ENCODE data around the gene NRIP1.
"Not testable (repeated sequence)": the region's sequence is repeated elsewhere in the genome, so short reads cannot be mapped to it uniquely, and the experiment has no call there.

The NRIP1 gene

DNA sequence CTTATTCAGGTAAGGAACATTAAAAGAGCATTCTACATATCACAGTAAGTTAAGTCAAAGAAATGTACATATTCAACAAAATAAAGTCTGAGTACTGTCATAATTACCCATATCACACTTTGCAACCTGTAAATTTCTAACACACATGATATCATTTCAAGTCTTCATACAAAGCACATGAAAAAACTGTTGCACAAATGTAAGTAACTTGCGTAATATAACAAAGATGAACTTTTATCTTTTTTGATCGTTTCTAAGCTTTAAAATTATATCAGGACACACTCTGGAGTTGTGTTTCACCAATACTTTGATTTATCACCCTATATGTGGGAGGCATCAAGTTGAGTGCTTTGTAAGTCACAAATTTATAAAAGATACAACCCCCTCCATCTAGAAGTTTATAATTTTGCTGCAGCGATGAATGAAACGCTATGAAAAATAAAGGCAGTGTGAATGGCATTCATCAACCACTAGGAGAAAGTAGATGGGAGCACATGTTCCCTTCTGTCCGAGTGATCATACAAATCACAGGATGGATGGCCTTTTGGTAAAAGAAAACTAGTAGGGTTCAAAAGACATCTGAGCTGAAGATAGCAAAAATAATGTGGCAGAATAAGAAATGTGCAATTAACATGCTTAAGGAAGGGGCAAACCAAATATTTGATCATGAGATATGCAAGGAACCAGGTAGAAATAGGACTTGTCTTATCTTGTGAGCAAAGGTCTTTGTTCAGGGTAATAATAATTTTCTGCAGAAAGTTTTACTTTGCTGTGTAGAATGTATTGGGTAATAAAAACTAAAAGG lies 27.5 kb downstream of the NRIP1 start:
- DNase-seq = no peak

DNA sequence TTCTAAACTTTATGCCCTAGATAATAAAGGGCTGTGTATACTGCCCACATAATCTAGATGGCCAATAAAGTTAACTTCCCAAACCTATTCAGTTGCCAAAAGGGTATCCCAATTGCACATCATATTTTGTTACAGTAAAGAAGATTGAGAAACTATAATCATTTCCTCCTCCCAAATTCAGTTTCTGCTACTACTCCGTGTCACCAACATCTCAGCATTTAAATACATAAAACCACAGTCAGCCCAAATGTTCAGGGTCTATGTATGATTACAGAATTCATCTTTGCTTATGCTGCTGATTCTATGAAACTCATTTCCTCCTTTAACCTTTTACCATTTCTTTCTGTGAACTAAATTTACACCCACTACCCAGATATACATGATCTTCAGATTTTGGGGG lies 28.6 kb downstream of the NRIP1 start:
- no peak for DNase-seq

DNA sequence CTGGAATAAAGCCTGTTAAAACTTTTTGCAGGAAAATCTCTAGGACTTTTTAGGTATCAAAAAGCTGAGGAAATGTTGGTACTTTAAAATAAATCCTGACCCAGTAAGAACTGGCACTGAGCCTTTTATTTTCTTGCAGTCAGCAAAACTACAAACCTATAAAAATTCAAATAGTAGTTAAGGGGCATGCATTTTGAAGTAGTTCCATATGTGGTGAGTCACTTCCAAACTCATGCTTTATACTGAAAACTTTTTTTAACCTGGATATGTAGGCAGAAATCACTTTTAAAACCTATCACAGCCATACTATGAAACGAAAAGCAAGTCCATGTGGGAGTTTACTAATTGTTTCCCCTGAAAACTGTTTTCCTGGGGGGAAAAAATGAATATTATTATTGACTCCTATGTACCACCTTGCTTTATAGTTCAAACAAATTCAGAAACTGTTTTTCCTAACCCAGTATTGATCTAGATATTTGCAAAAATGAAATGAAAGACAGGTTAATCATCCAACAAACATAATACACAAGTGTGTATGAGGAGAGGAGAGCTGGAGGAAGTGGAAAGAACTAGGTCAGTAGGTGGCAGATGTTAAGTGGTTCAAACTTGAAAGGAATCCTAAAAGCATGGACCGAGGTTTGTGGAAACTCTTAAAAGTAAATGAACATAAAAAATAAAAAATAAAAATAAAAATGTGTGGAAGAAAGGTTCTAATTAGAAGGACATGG lies 30.5 kb downstream of the NRIP1 start:
- DNase-seq = no peak

DNA sequence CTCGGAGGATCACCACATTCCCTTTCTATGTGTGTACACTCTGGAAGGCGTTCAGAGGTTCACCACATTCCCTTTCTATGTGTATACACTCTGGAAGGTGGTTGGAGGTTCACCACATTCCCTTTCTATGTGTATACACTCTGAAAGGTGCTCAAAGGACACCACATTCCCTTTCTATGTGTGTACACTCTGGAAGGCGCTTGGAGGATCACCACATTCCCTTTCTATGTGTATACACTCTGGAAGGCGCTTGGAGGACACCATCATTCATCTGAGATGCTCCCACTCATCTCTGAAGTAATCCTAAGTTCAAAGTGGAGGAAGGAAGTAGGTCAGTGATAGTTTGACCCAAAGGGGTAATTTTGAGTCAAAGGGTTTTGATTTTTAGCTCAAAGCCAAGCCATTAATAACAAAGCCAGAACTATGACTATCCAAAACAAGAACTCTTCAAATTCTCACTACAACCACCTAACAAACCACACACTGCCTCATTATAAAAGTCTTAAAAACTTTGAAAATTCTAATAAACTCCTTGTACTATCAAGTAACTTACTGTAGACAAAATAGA lies 32.9 kb downstream of the NRIP1 start:
- no peak for DNase-seq

DNA sequence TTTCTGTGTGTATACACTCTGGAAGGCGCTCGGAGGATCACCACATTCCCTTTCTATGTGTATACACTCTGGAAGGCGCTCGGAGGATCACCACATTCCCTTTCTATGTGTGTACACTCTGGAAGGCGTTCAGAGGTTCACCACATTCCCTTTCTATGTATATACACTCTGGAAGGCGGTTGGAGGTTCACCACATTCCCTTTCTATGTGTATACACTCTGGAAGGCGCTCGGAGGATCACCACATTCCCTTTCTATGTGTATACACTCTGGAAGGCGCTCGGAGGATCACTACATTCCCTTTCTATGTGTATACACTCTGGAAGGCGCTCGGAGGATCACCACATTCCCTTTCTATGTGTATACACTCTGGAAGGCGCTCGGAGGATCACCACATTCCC lies 33.4 kb downstream of the NRIP1 start:
- DNase-seq = not testable (repeated sequence)

DNA sequence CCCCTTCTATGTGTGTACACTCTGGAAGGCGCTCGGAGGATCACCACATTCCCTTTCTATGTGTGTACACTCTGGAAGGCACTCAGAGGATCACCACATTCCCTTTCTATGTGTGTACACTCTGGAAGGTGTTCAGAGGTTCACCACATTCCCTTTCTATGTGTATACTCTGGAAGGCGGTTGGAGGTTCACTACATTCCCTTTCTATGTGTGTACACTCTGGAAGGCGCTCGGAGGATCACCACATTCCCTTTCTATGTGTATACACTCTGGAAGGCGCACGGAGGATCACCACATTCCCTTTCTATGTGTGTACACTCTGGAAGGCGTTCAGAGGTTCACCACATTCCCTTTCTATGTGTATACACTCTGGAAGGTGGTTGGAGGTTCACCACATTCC lies 33.9 kb downstream of the NRIP1 start:
- not testable (repeated sequence) for DNase-seq

DNA sequence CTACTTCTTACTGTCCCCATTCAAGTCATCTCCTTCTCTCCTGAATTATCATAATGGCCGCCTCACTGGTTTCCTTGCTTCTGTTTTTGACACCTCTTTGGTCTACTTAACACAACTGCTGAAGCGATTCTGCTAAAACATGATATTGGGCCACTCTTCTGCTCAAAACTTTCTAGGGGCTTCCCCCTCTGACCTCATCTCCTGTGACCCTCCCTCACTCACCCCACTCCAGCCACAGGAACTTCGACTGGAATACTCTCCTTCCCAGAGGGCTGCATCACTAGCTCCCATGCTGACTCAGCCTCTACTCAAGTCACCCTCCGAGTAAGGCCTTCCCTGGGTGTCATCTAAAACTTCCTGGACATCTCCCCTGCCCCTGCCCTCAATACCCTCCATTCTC lies 35.7 kb downstream of the NRIP1 start:
- no peak for DNase-seq

DNA sequence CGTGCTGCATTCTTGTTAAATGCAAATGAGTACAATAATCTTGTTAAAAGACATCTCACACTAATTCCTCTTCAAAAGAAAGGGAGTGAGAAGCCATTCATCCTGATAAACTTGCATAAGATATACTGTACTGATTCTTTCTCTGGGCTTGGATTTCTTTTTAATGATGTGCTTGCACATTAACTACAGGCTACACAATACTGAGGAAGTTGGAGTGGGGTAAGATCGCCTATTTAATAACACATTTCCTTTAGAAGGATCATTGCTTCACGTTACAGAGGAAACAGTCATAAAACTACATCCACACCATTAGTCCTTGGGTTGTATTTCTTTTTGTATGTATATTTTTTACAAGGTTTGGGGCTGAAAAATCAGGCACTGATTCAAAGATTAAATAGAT lies 36.6 kb downstream of the NRIP1 start:
- DNase-seq = no peak

DNA sequence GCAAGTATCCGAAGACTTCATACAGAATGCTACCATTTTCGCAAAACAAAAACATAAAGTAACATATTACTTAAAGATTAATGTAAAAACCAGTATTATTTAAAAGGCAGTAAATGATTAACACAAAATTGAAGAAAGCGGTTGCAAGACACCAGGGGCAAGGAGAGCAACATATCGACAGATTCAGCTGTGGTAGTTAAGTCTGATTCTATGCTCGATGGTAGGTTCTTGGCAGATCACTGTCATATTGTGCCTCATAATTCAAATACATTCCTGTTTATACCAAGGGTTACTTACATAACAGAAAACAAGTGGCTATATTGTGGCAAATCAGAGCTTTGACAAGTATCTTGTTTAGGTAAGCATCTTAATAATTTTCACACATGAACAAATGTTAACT lies 37.7 kb downstream of the NRIP1 start:
- no peak for DNase-seq

DNA sequence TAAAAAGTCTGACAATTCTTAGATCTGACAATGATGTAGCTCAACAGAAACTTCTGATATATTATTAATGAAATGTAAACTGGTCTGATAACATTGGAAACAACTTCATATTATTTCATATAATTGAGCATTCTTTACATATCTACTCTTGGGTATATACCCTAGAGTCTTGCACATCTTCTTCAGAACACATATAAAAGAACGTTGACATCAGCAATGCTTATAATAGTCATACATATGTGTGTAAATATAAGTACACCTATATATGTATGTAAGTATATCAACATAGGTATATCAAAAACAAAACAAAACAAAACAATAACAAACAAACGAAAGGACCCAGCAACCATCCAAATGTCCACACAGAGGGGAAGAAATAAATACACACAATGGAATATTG lies 38.4 kb downstream of the NRIP1 start:
- DNase-seq = no peak

DNA sequence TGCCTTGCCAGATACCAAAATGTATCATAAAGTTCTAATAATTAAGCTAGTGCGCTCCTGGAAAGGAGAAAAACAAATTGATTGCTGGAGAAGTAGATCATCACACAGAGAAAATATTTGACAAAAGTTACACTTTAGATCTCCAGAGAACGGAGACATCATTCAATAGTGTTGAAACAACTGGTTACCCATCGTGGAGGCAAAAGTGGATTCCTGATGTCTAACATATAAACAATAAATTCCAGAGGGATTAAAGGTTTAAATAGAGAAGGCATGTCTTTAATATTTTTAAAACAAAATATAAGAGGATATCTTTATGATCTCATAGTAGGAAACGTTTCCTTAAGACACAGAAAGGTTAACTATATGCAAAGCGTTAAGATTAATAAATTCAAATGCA lies 41.0 kb downstream of the NRIP1 start:
- no peak for DNase-seq

DNA sequence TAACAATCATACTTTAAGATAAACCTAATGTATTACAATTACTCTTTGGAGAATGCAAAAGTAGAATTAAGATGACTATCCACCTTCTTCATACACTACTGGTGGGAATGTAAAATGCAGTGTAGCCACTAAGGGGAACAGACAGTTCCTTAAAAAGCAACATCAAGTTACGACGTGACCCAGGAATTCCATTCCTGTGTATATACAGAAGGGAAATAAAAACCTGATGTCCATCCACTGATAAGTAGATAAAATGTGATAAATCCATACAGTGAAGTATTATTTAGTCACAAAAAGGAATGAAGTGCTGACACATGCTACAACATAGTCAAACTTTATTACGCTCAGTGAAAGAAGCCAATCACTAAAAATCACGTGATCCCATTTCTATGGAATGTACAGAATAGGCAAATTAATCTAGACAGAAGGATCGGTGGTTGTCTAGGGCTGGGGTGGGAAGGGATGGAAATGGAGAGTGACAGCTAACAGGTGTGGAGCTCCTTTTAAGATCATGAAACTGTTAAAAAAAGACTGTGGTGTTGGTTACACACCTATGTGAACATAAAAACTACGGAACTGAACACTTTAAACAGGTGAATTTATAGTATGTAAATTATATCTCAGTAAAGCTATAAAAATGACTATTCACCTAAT lies 42.1 kb downstream of the NRIP1 start:
- DNase-seq = no peak

DNA sequence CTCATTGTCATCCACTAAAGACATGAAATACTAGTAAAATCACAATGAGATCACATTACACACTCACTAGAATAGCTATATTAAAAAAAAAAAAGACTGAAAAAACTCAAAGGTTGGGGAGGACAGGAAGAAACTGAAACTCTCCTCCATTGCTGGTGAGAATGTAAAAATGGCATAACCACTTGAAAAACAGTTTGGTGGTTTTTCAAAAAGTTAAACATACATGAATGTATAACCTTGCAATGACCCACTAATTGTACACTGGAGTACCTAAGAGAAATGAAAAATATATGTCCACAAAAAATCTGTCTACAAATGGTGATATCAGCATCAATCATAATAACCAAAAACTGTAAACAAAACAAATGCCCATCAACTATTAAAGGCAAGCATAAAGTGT lies 44.0 kb downstream of the NRIP1 start:
- DNase-seq = no peak

DNA sequence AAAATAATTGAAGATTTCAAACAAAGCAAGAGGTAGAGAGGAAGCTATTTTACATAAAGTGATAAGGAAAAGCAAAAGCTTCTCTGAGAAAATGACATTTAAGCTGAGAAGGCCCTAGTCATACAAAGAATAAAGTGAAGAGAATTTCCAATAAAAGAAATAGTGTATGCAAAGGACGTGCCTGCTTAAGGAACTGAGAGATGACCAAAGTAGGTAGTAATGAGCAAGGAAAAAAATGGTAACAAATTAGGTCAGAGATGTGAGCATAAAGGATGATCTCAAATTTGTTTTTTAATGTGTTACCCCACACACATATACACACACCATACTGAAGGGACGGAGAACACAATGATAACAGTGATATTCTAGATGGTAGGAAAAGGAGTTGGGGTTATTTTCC lies 46.4 kb downstream of the NRIP1 start:
- no peak for DNase-seq

DNA sequence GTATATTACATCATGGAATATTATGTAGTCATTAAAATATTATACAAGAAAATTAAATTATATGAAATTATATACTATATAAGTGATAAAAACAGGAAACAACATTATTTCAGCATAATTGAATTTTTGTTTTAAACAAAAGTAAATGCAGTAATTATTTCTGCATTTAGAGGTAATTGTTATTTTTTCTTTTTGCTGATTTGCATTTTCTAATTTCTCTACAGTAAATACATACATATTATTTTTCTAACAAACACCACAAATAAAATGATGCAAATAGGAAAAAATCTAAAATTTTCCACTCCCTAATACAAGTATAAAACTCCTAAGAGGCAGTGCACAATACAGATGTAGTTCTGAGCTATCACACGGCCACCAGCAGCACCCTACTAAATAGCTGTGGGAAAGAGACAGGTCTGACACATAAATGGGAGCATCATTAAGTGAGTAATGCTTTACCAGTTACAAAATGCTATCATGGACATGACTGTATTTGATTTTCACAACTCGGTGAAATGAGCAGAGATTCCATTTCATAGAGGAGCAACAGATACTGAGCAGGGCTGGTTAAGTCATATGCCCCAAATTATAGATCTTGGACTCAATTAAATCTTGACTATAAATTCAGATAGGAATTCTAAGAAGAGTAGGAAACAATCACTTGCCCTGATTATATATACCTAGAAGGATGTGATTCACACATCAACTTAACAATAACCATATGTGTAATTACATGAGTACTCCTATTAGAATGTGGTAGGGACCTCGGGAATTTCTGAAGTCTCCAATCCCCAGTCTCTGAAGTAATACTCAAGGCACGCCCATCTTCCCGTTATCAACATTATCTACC lies 49.0 kb downstream of the NRIP1 start:
- no peak for DNase-seq

DNA sequence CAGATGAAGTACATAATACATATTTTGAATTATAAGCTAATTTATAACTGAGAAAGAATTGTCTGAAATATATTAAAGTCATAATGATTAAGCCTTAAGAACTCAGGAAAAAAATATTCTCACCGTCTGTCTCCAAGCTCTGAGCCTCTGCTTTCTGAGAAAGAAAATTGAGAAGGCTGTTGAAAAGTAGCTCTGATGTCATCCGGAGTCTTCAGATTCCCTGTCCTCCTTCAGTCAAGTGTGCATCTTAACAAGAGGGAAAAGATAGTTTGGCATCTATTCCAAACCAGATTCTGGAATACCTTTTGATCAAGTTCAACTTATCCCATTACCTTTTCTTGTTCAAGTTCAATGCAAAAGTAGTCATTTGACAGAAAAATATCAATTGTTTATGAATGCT lies 50.6 kb downstream of the NRIP1 start:
- DNase-seq = no peak

DNA sequence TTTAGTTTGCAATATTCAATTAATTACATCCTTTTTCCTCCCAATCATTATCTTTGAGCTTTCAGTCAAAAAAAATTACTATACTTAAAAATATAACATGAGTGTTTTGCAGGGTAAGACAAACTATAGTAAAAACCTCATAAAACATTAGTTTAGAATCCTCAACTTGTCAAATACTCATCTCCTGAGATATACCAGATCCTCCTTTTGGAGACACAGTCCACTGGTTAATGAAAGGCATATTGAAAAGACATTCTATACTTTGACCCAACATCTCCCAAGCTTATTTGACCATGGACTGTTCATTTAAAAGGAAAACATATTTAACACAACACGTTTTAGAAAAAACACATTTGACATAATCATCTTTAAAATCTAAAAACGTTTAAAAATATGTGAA lies 52.8 kb downstream of the NRIP1 start:
- no peak for DNase-seq

DNA sequence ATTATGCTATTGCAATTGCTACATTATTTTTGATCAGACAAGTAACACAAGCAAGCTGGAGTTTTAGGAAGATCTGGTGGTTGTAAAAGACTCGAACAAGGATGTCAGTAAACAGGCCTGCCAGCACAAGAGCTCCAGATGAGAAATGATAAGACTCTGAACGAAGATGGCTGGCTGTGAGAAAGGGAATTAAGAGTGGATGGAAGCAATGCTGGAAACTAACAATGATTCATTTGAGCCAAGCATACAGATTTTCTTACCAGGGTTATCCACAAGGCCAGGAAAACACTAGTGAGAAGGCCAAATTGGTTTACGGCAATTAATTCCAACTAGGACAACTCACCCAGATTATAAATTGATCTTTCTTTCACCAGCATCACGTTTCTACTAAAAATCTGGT lies 54.2 kb downstream of the NRIP1 start:
- DNase-seq = no peak

DNA sequence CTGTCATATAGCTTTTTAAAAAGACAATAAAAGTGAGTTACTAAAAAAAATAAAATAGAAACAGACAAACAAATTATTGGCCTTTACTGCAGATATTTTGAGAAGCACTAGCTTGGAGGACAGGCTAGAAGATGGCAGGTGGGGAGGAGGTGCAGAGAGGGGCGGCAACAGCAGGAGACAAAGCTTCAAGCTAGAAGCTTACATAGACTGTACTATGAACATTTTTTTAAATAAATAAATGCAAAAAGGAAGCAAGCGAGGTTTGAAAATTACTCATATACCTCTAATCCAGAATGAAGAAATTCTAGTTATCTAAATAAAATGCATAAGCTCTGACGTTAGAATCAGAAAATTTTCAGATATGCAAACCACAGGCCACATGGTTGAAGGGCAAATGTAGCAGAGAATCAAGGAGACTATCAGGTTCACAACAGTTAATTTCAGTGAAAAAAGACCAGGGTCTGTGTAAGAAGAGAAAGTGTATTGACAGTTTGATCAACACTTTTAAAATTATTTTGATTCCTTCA lies 54.9 kb downstream of the NRIP1 start:
- no peak for DNase-seq

DNA sequence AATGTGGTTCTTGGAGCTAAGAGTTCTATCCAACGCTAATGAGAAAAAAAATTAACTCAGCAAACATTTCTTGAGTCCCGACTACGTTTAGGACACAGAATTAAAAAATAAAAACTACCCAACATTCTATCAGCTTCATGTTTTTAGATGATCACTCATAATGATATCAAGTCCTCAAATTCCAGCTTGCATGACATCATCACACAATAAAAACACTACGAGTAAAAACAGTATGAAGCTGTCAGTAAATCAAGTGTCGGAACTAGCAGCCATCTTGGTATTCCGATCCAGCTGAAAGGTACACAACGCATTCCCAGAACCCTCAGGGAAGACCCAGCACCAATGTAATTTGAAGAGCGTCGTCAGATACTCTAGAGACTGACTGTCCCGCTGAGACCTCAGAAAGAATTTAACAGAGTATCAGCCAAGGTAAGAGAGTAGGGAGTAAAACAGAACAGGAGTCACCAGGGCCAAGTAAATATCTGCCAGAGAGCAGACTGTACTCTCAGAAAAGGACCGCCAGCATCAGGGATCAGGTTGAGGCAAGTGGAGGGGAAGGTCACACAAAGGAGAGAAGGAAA lies 57.0 kb downstream of the NRIP1 start:
- no peak for DNase-seq

DNA sequence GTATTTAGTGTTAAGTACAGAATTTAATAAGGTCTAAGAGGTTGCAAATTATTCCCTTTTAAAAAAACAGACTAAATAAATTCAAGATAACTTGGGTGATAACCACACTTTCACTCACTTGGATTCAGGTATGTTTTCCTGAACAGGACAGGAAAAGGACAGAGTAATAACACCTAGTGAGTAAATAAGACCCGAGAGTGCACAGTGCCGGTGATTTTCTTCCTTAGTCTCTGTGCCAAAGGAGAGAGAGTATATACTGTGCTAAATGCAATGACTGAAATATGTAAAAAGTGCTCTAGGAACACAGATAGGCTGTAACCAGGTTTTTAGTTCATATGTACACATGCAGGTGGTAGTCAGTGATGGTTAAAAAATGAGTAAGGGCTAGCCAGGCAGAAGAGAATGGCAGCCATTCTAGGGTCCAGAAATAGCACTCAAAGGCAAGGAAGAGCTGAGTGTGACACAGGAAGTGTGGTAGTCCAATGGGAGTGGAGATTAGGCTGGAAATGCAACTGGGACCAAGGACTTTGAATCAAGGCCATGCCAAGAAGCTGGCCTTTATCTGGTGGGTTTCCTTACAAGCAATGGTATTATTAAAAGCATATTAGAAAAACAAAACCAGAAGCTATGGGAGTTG lies 58.1 kb downstream of the NRIP1 start:
- no peak for DNase-seq

DNA sequence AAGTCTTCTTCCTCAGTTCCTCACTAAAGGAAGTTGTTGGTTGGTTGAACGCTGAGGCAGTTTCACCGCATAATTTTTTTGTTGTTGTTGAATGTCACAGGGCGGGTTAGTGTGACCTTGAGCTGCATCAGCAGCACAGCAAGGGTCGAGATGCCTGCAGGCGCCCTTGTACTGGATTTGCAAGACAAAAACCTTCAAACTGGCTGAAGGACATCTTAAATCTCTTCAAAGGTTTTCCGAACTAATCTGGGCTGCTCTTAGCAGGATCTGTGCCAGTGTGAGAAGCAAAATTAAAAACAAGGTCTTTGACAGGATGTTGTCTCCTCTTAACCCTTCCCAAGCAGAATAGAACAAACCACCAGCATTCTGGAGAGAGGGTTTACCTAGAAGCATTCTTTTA lies 59.4 kb downstream of the NRIP1 start:
- no peak for DNase-seq
